SJSA1 (cell line): Measurements from ENCODE around the gene BRAP. TPM values are rescaled to one million over a fixed set of nuclear protein-coding genes. Genes with fewer than 3 reads are reported as not detected.
"Not testable (repeated sequence)": the region's sequence is repeated elsewhere in the genome, so short reads cannot be mapped to it uniquely, and the experiment has no call there.

Source experiments
- DNase-seq, 2 experiments: peaks; one replicate each; pipeline ENCODE4 v3.0.0-alpha.2; 2015 to 2020; ENCODE audit warnings: low spot score in 2 of 2, low read depth in 1 of 2
- H3K27ac ChIP-seq: fragments of 250-450 bp; sonication (Bioruptor Pico); 2 replicates; pipeline ENCODE4 v1.5.1; 2020; ENCODE audit warnings: mild to moderate bottlenecking, moderate library complexity
- H3K27me3 ChIP-seq: fragments of 250-450 bp; sonication (Bioruptor Pico); replicated peaks from 2 replicates; pipeline ENCODE4 v1.5.1; 2020; ENCODE audit warnings: mild to moderate bottlenecking, moderate library complexity
- H3K36me3 ChIP-seq: fragments of 250-450 bp; sonication (Bioruptor Pico); 2 replicates; pipeline ENCODE4 v1.5.1; 2020; ENCODE audit warnings: mild to moderate bottlenecking
- H3K4me1 ChIP-seq: fragments of 250-450 bp; sonication (Bioruptor Pico); replicated peaks from 2 replicates; pipeline ENCODE4 v1.6.1; 2021; ENCODE audit warnings: mild to moderate bottlenecking
- H3K4me3 ChIP-seq: fragments of 250-450 bp; sonication (Bioruptor Pico); 2 replicates; pipeline ENCODE4 v1.5.1; 2020; ENCODE audit warnings: mild to moderate bottlenecking
- H3K9me3 ChIP-seq: fragments of 250-450 bp; sonication (Bioruptor Pico); replicated peaks from 2 replicates; pipeline ENCODE4 v1.5.1; 2020; ENCODE audit warnings: mild to moderate bottlenecking
- total RNA-seq: library from RNA; depleted of rRNA; stranded (reverse); fragments of >200 nt; shearing (Covaris generic); gene quantifications from 2 replicates; pipeline ENCODE4 v1.2.3, GENCODE V29; 2014; rRNA removed

Gene BRAP
- total RNA-seq, result 12.9 and 18.4 TPM in 2 replicates

- H3K27me3 ChIP-seq, result no peaks in the 10 kb centered on the region
- peak; percentile 90 to 92 for DNase-seq
- peaks cover 25% of the 10 kb centered on the region for H3K36me3 ChIP-seq
Measured at GRCh38 chr12:111685811-111686573, at the start of gene BRAP, which contains the start of gene ACAD10. BRAP (minus strand) TSS chr12:111685956; CDS start chr12:111685792, 164 bp downstream. ACAD10 (plus strand) TSS chr12:111686053; CDS start chr12:111692710, 6,657 bp downstream.

GRCh38 chr12:111733340-111733915 lies 47.7 kb upstream of the BRAP start:
- H3K27ac ChIP-seq, result no peak overlapping the region
- no peak for DNase-seq
- no peak overlapping the region for H3K4me3 ChIP-seq
- no peaks in the 10 kb centered on the region for H3K9me3 ChIP-seq
- no peaks in the 10 kb centered on the region for H3K4me1 ChIP-seq
- H3K36me3 ChIP-seq, result peaks cover 9% of the 10 kb centered on the region
- no peaks in the 10 kb centered on the region for H3K27me3 ChIP-seq

More at GRCh38 chr12:111685811-111686573, at the start of gene BRAP, which contains the start of gene ACAD10:
- Histone ChIP-seq H3K27ac (peak within 1 kb of the TSS; percentile 40), H3K4me1 (peaks cover 14% of the 10 kb centered on the region), H3K4me3 (peak within 1 kb of the TSS; percentile 74), H3K9me3 (no peaks in the 10 kb centered on the region)

- Histone ChIP-seq H3K27me3 (no peaks in the 10 kb centered on the region), H3K27ac (no peak overlapping the region), H3K36me3 (peaks cover 9% of the 10 kb centered on the region), H3K9me3 (no peaks in the 10 kb centered on the region), H3K4me3 (no peak overlapping the region), H3K4me1 (no peaks in the 10 kb centered on the region)
- DNase-seq, result no peak
Measured at GRCh38 chr12:111732786-111733185, 47.0 kb upstream of the BRAP start.

- no peak overlapping the region for H3K4me3 ChIP-seq
Measured at GRCh38 chr12:111730420-111730819, 44.7 kb upstream of the BRAP start.

GRCh38 chr12:111728795-111729194 lies 43.0 kb upstream of the BRAP start:
- Histone ChIP-seq H3K9me3 (no peaks in the 10 kb centered on the region), H3K4me1 (no peaks in the 10 kb centered on the region)

More at GRCh38 chr12:111730420-111730819, 44.7 kb upstream of the BRAP start:
- Histone ChIP-seq H3K27ac (no peak overlapping the region), H3K4me1 (no peaks in the 10 kb centered on the region), H3K36me3 (peaks cover 6% of the 10 kb centered on the region), H3K9me3 (no peaks in the 10 kb centered on the region), H3K27me3 (no peaks in the 10 kb centered on the region)
- DNase-seq, result no peak

GRCh38 chr12:111723646-111724360 lies 38.0 kb upstream of the BRAP start:
- not testable (repeated sequence) for DNase-seq

More at GRCh38 chr12:111728795-111729194, 43.0 kb upstream of the BRAP start:
- no peak overlapping the region for H3K4me3 ChIP-seq
- no peak for DNase-seq
- H3K27ac ChIP-seq, result no peak overlapping the region
- no peaks in the 10 kb centered on the region for H3K27me3 ChIP-seq
- H3K36me3 ChIP-seq, result peaks cover 6% of the 10 kb centered on the region

GRCh38 chr12:111720457-111720856 lies 34.7 kb upstream of the BRAP start:
- no peaks in the 10 kb centered on the region for H3K4me1 ChIP-seq
- H3K4me3 ChIP-seq, result no peak overlapping the region
- no peaks in the 10 kb centered on the region for H3K9me3 ChIP-seq
- H3K36me3 ChIP-seq, result peaks cover 10% of the 10 kb centered on the region
- no peak overlapping the region for H3K27ac ChIP-seq
- H3K27me3 ChIP-seq, result no peaks in the 10 kb centered on the region
- DNase-seq, result no peak

More at GRCh38 chr12:111723646-111724360, 38.0 kb upstream of the BRAP start:
- not testable (repeated sequence) for H3K4me3 ChIP-seq, H3K27me3 ChIP-seq, H3K4me1 ChIP-seq, H3K36me3 ChIP-seq, H3K27ac ChIP-seq, H3K9me3 ChIP-seq

GRCh38 chr12:111719316-111719715 lies 33.6 kb upstream of the BRAP start:
- not testable (repeated sequence) for H3K27me3 ChIP-seq, H3K4me1 ChIP-seq, H3K4me3 ChIP-seq, H3K27ac ChIP-seq, H3K36me3 ChIP-seq, DNase-seq, H3K9me3 ChIP-seq

- peaks cover 19% of the 10 kb centered on the region for H3K36me3 ChIP-seq
- no peak overlapping the region for H3K27ac ChIP-seq
- no peaks in the 10 kb centered on the region for H3K9me3 ChIP-seq
- H3K27me3 ChIP-seq, result no peaks in the 10 kb centered on the region
- H3K4me1 ChIP-seq, result no peaks in the 10 kb centered on the region
- H3K4me3 ChIP-seq, result no peak overlapping the region
- no peak for DNase-seq
Measured at GRCh38 chr12:111715279-111715678, 29.5 kb upstream of the BRAP start.

- H3K9me3 ChIP-seq, result no peaks in the 10 kb centered on the region
- no peak overlapping the region for H3K4me3 ChIP-seq
- H3K4me1 ChIP-seq, result no peaks in the 10 kb centered on the region
- H3K27ac ChIP-seq, result no peak overlapping the region
- H3K27me3 ChIP-seq, result no peaks in the 10 kb centered on the region
- H3K36me3 ChIP-seq, result peaks cover 13% of the 10 kb centered on the region
- no peak for DNase-seq
Measured at GRCh38 chr12:111706145-111706544, 20.4 kb upstream of the BRAP start.

- Histone ChIP-seq H3K9me3 (no peaks in the 10 kb centered on the region), H3K4me3 (no peak overlapping the region), H3K36me3 (peaks cover 13% of the 10 kb centered on the region), H3K4me1 (no peaks in the 10 kb centered on the region), H3K27ac (no peak overlapping the region), H3K27me3 (no peaks in the 10 kb centered on the region)
- no peak for DNase-seq
Measured at GRCh38 chr12:111705672-111706071, 19.9 kb upstream of the BRAP start.

- no peak overlapping the region for H3K4me3 ChIP-seq
- H3K36me3 ChIP-seq, result peaks cover 17% of the 10 kb centered on the region
- H3K4me1 ChIP-seq, result no peaks in the 10 kb centered on the region
- DNase-seq, result no peak
- no peaks in the 10 kb centered on the region for H3K27me3 ChIP-seq
- H3K27ac ChIP-seq, result no peak overlapping the region
- H3K9me3 ChIP-seq, result no peaks in the 10 kb centered on the region
Measured at GRCh38 chr12:111699962-111700361, 14.2 kb upstream of the BRAP start.

- no peak for DNase-seq
- H3K36me3 ChIP-seq, result peaks cover 17% of the 10 kb centered on the region
- H3K27me3 ChIP-seq, result no peaks in the 10 kb centered on the region
- no peak overlapping the region for H3K27ac ChIP-seq
- H3K4me3 ChIP-seq, result no peak overlapping the region
- H3K4me1 ChIP-seq, result no peaks in the 10 kb centered on the region
- H3K9me3 ChIP-seq, result no peaks in the 10 kb centered on the region
Measured at GRCh38 chr12:111693818-111694217, 8.1 kb upstream of the BRAP start.
